NCI-H1694 treated with DMSO at 0.1 percent for 48 hours (cell line): ENCODE measurements around the gene CLEC4G.

Experiments
- DNase-seq: peaks from one replicate; lab custom pipeline; 2025; lab: John Stamatoyannopoulos, UW

CLEC4G gene

DNA sequence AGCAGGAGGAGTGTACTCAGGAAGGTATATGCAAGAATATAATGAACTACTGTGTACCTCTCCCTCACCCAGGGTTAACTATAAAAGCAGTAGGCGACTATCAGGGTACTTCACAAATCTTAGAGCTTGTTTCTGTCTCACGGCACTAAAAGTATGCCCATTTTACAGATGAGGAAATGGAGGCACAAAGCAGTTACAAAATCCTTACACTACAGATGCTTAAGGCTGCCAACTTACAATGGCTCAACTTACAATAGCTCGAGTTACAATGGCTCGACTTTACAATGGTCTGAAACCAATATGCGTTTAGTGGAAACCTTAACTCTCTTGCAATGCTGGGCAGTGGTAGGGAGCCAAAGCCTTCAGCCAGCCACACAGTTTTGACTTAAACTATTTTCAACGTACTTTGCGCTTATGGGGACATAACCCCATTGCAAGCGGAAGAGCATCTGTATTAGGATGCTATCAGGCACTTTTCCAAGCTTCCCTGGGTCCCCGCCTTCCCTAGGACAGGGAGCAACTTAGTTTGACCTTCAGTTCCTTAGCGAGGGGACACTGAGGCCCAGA is 34.1 kb downstream of the CLEC4G start:
- no peak for DNase-seq

DNA sequence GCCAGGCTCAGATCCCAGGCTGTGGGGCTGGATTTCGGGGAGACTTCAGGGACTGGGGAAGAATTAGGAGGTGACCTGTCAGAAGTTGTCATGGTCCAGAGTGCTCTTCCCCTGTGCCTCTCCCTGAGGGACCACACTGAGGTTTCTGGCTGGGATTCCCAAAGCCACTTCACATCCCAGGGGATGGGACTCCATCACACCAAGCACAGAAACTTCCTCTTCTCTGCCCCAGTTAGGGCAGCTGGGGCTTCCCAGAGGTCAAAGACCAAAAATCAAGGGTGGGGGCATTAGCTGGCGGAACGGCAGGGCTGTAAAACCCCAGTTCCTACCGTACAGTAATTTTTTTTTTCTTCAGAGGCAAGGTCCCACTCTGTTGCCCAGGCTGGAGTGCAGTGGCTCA is 37.4 kb downstream of the CLEC4G start:
- DNase-seq, result no peak

DNA sequence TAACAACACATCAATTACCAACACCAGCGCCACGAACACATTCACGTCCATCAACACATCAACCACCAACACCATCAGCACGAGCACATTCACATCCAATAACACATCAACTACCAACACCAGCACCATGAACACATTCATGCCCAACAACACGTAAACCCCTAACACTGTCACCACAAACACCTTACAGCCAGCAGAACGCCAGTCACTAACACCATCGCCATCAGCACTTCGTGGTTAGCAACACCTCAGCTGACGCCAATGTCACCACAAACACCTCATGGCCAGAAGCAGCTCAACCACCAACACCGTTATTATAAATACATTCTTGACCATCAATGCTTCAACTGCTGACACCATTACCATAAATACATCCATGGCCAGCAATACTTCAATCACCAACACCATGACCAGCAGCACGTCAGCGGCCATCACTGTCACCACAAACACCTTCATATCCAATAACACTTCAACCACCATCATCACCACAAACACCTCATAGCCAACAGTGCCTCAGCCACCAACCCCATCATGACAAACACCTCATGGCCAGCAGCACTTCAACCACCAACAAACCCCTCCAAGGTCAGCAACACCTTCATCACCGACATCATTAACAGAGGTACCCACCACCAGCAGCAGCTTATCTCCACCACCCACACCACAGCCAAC is 39.4 kb downstream of the CLEC4G start:
- no peak for DNase-seq

DNA sequence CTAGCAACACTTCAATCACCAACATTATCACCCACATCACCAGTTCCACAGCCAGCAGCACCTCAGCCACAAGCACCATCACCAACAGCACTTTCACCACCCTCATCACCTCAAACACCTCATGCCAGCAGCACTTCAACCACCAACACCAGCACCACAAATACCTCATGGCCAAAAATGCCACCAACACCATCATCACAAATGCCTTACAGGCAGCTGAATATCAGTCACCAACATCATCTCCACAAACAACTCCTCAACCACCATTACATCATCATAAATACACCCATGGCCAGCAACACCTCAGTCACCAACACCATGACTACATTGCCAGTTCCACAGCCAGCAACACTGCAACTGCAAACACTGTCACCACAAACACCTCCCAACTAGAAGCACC is 40.4 kb downstream of the CLEC4G start:
- DNase-seq, result no peak

DNA sequence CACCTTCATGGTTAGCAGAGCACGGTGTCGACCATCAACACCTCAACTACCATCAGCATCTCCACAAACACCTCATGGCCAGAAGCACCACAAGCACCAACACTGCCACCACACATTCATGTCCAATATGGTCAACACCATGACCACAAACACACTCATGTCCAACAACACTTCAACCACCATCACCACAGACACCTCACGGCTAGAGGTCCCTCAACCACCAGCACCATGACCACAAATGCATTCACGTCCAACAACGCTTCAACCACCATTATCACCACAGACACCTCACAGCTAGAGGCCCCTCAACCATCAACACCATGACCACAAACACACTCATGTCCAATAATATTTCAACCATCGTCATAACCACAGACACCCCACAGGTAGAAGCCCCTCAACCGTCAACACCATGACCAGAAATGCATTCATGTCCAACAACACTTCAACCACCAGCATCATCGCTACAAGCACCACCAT is 41.1 kb downstream of the CLEC4G start:
- DNase-seq, result no peak

DNA sequence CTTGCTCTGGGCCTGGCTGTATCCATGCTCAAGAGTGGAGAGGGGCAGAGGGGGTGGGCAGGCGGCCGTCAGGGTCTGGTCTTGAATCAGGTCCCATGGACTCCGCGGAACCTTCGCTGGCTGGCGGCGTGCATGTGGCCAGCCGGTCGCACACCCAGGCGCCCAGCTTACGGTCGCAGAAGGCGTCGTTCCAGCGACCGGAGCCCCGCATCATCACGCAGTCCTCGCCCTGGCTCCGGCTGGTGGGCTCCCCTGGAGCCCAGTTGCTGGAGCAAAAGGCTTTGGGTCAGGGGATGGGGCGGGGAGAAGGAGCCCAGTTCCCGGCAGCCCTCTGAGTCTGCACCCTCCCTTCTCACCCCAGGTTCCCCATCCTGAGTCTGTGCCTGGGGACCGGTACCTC is 42.7 kb downstream of the CLEC4G start:
- no peak for DNase-seq

DNA sequence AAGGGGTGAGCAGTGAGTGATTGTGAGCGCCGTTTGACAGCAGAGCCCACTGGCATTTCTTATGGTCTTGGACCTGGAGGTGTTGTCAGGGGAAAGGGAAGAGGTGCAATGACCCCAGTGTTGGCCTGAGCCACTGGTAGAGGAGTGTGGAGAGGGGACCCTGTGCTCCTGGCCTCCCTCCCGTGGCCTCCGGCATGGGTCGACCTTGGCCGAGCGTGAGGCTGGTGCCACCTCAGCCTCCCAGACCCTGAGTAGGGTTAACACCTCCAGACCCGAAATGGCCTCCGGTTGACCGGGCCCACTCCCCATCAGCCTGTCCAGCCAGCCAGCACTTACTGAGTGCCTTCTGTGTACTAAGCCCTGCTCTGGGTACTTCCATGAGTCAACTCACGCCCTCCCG is 44.7 kb downstream of the CLEC4G start:
- no peak for DNase-seq

DNA sequence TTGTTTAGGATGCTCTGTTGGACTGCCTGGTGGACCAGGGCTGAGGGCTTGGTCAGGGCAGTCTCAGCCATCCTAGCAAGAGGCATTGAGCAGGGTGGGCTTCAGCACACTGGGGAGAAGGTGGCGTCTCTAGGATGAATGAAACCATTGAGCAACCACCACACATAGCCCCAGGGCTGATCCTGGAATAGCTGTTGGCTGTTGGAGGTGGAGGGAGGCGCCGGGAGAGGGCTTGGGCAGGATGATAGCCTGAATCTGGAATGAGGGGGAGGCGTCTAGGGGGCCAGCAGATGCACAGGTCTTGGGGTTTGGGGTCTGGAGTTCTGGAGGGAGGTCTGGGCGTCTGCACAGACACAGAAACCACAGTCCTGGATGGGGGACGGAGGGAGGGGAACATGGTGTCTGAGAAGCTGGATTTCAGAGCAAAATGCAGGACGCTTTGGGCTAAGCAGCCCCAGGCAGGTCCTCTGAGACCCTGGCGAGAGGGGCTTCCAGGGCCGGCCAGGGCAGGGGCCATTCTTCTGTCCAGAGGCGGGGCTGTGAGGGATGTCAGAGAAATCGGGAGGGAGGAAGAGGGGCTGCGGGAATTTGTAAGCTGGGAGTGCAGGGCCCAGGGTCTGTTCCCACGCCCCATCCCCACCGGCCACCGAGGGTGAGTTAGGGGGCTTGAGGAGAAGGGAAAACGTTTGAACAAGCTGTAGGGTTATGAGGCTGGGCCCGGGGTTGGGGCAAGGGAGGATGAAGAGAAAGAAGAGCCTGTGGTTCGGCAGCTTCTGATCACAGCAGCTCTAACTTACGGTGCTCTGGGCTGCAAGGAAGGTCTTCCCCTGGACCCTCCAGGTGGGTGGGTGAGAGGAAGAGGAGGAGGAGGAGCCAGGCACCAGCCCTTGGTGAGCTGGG is 46.1 kb downstream of the CLEC4G start:
- no peak for DNase-seq

DNA sequence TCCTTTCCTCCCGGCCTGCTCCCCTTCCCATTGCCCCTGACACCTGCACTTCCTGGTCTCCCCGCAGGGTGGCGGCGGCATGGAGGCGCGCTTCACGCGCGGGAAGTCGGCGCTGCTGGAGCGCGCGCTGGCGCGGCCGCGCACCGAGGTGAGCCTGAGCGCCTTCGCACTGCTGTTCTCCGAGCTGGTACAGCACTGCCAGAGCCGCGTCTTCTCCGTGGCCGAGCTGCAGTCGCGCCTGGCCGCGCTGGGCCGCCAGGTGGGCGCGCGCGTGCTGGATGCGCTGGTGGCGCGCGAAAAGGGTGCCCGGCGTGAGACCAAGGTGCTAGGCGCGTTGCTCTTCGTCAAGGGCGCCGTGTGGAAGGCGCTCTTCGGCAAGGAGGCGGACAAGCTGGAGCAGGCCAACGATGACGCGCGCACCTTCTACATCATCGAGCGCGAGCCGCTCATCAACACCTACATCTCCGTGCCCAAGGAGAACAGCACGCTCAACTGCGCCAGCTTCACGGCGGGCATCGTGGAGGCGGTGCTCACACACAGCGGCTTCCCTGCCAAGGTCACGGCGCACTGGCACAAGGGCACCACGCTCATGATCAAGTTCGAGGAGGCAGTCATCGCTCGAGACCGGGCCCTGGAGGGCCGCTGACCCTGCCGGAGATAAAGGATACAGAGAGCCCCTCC is 49.6 kb downstream of the CLEC4G start:
- DNase-seq, result no peak

DNA sequence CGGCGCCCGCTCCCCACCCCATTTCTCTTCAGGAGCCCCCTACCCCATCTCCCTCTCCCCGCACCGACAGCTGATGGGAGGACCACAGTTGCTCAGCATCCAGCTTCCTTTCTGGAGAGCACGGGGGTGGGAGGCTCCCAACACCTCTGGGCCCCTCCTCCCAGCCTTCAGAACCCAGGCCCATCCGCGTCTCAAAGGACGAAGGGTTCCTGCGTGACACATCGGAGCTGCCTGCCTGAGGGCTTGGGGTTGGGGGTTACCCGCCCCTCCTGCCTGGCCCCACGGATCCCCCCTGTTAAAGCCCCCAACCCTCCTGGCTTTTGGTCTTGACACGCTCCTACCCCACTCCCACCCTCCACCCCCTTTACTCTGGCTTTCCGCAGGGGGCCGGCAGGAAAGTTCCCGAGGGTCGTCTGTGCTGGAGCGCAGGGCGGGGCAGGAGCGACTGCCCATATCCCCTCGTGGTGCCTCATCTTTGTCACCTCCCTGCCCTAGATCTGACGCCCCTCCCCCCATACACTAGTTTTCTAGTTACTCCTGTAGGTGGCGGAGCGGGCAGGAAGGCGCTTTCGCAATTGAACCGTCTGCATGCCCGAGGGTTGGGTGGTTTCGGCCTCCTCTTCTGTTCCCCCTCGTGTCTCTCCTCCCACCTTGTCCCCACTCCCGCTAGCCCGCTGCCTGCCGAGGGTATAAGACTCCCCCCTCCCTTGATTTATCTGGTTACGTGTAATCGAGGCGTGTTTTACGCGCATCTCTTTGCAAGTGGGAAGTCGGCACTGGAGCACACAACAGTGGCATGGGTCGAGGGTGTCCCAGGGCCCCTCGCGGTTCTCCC is 50.4 kb downstream of the CLEC4G start:
- peak; percentile 9 for DNase-seq

DNA sequence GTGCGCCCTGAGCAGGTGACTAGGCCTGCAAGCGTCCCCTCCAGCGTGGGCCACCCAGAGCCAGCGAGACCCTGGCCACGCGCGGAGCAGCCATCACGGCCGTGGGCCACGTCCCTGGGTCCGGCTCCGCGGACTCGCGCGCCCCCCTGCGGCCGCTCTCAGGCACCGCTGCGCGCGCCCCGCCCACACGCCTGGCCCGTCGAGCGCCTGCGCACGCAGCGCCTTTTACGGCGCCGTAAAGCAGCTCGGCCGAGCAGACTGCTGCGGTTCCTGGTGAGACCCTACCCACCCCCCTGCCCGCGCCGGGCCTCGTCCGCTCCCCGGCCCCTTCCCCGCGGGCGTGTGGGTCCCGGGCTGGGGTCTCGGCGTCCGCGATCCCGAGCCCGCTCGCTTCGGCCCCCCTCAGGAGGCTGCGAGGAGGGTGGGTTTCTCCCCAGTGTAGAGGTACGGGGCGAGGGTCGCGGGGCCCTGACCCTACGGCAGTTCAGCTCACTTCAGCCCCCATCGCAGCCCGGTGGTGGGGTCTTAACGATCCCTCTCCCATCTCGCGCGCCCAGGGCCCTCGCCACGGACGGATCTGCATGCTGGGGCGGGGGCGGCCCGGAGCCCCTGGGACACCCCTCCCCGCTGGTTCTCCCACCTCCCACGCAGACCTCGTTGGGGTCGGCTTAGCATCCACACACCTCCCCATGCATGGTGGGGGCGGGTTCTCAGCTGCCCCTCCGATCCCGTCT is 51.1 kb downstream of the CLEC4G start, which contains the start of gene TRAPPC5:
Gene TRAPPC5, plus strand, starts transcription at position 228 of the 734 bp plus-strand sequence. CDS start 1,421 bp downstream, outside the sequence.
- DNase-seq, result peak; percentile 41

DNA sequence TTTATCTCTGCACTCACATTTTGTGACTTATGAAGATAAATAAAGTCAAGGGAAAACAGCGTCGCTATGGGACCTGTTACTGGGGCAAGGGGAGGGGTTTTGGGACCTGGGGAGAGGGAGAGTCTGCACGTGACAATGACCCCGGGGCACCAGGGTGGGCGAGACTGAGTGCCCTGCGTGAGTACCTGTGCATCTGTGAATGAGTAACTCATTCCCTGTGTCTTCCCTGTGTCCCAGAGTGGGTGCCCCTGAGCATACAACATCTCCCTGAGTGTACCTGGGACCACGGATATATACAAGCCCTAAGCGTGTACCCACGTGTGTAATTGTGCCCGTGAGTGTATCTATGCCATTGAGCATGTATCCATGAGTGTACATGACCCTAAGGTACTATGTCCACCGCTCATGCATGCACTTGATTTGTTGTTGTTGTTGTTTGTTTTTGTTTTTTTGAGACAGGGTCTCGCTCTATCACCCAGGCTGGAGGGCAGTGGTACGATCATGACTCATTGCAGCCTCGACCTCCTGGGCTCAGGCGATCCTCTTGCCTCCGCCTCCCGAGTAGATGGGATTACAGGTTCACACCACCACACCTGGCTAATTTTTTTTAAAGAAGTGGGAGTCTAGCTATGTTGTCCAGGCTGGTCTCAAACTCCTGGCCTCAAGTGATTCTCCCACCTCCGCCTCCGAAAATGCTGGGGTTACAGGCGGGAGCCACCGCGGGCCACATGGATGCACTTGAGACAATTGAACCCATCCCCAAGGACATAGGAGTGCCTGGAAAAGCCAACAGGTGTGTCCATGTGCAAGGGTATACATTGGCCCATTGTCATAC is 51.9 kb downstream of the CLEC4G start:
- no peak for DNase-seq

DNA sequence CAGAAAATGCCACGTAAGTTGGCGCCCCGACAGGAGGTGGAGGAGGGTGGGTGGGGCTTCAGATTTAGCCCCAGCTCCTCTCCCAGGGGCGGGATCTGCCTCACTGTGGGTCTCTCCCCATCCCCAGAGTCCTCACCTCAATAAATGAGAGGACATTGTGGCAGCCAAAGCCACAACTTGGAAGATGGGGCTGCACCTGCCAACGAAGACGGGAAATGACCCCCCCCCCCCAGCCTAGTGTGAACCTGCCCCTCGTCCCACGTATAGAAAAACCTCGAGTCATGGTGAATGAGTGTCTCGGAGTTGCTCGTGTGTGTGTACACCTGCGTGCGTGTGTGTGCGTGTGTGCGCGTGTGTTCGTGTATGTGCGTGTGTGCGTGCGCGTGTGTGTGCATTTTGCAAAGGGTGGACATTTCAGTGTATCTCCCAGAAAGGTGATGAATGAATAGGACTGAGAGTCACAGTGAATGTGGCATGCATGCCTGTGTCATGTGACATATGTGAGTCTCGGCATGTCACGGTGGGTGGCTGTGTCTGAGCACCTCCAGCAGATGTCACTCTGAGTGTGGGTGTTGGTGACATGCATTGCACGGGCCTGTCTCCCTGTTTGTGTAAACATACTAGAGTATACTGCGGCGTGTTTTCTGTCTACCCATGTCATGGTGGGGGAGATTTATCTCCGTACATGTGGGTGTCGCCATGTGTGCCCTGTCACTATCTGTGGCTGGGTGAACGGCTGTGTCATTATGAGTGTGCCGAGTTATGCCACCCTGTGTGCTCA is 52.7 kb downstream of the CLEC4G start:
- DNase-seq, result peak; percentile 9
